LNCaP clone FGC (cell line): Measurements from ENCODE around the gene FBXO3.
"Not testable (repeated sequence)": the region's sequence is repeated elsewhere in the genome, so short reads cannot be mapped to it uniquely, and the experiment has no call there.

Experiments
- DNase-seq: peaks from one replicate; pipeline ENCODE4 v3.0.0-alpha.2; 2011; ENCODE audit warnings: low read depth
- H3K4me3 ChIP-seq: 2 replicates; pipeline ENCODE4 v1.5.1; 2011; ENCODE audit warnings: mild to moderate bottlenecking, low read depth, low read length, control low read depth
- CTCF ChIP-seq: IDR thresholded peaks from 2 replicates; pipeline ENCODE4 v1.5.1; 2012; ENCODE audit warnings: mild to moderate bottlenecking; ENCODE audit not compliant: control insufficient read depth, insufficient read depth; ENCODE audit errors: extremely low read depth

Gene FBXO3

GRCh38 chr11:33773987-33774735, at the start of gene FBXO3:
Gene FBXO3 (minus strand): TSS chr11:33774520. CDS start chr11:33774497, 23 bp downstream.
- H3K4me3 ChIP-seq = peak within 1 kb of the TSS; percentile 94
- no peak for TF ChIP-seq CTCF
- DNase-seq = peak; percentile 47

- not testable (repeated sequence) for H3K4me3 ChIP-seq, DNase-seq
Observed at GRCh38 chr11:33822981-33823380, 48.7 kb upstream of the FBXO3 start.

GRCh38 chr11:33819278-33820035, 45.1 kb upstream of the FBXO3 start:
- no peak for DNase-seq
- TF ChIP-seq CTCF = no peak
- no peak overlapping the region for H3K4me3 ChIP-seq

- peak; percentile 92 for TF ChIP-seq CTCF
- peak; percentile 23 for DNase-seq
- no peak overlapping the region for H3K4me3 ChIP-seq
Observed at GRCh38 chr11:33808228-33808828, 34.0 kb upstream of the FBXO3 start.

- DNase-seq = peak; percentile 74
- H3K4me3 ChIP-seq = no peak overlapping the region
- no peak for TF ChIP-seq CTCF
Observed at GRCh38 chr11:33804471-33804870, 30.2 kb upstream of the FBXO3 start.

- H3K4me3 ChIP-seq = peak overlapping the region; percentile 2; the same call in 1 of the 2 replicates
- TF ChIP-seq CTCF = no peak
- peak; percentile 72 for DNase-seq
Observed at GRCh38 chr11:33802194-33802950, 28.1 kb upstream of the FBXO3 start.

- DNase-seq = no peak
- no peak overlapping the region for H3K4me3 ChIP-seq
- TF ChIP-seq CTCF = no peak
Observed at GRCh38 chr11:33801821-33802193, 27.5 kb upstream of the FBXO3 start.
